ENCODE data around the gene OR52H1.

The OR52H1 gene

GRCh38 chr11:5531053-5531831 is 17.1 kb downstream of the OR52H1 start:
- DNase-seq, result no peak

GRCh38 chr11:5528495-5528894 is 19.8 kb downstream of the OR52H1 start:
- DNase-seq, result no peak

DNA sequence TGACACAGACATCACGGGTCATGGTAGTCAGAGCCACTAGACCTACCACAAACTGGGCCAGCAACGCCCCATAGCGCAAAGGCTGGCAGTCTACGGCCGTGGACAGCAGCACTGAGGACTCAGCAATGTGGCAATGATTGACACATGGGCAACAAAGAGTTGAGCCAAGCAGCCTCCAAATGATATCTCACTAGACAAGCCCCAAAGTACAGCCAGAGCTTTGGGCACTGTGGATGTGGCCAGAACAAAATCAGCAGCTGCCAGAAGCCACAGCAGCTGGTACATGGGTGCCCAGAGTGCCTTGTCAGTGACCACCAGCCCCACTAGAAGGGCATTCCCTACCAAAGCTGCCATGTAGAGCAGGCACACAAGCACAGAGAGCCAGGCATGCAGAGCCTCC is 20.6 kb downstream of the OR52H1 start:
- DNase-seq, result no peak

DNA sequence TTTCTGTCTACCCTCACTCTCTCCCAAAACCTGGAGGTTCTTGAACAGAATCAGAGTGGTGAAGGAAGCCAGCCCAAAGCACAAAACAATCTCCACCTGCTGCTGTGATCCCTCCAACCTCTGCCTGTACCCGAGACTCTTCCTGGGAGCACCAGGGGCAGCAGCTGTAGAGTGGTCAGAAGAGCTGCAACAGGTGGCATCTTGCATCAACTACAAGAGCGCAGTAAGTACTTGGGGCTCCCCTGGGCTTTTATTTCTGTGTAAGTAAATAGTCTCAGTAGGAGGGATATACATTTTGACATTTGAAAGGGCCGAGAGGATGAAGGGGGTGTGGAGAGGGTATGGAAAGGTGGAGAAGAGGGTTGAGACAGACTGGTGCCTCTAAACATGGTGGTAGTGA is 23.6 kb downstream of the OR52H1 start:
- no peak for DNase-seq

DNA sequence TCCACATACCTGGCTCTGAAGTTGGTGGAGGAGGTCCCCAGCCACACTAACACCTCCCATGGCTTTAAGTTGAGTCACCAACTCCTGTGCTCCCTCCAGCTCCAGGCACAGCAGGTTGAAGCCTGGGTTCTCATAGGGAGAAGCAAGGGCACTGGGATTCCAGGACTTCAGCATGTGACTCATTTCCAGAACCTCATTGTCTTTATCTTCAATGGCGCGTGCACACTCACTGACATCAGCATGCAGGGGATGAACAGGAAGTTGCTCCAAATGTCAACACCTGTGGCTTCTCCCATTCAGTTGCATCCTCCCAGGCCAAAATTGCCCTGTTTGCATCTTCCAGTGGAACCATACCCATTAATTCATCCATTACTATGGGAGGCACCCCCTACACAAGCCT is 26.0 kb downstream of the OR52H1 start:
- DNase-seq, result no peak

GRCh38 chr11:5521540-5521939 is 26.8 kb downstream of the OR52H1 start:
- no peak for DNase-seq

DNA sequence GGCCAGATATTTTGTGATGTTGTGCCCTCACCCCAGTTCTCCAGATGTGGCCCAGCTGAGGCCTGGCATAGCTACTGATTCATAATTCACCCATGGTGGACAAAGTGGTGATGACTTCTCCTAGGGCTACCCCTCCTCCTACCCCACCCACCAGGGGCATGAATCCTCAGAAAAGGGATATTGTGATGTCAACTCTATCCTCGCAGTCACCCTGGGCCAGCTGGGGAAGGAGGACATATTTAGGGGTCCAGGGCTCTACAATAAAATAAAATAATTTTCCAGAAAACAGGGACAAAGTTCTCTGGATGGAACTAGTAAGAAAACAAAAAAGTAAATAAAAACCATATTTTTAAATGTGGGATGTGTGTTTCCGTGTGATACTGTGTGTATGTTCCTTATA is 31.7 kb downstream of the OR52H1 start, which contains the start of gene UBQLNL:
Gene UBQLNL (minus strand): TSS at position 101 of the 400 bp plus-strand sequence. CDS start 258 bp downstream, outside the sequence.
- no peak for DNase-seq

DNA sequence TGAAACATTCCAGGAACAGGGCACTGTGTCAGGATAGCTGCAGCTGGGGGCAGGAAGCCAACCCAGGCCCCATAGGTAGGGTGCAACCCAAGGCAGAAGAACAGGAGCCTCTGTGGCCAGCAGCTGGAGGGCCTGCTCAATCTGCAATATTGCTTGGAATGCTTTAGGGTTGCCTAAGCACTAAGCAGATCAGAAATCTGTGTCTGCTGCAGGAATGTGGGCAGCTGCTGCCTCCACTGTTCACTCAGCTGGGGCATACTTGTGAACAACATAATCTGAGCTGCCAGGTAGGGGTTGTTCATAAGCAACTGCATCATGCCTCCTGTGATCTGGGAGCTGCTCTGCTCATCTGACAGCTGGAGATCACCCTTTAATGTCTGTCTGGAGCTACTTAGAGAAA is 33.5 kb downstream of the OR52H1 start:
- no peak for DNase-seq

GRCh38 chr11:5509803-5510202 is 38.5 kb downstream of the OR52H1 start, which contains the start of gene UBQLN3:
Gene UBQLN3 (minus strand): TSS chr11:5509957. CDS start chr11:5509558, 399 bp downstream.
- no peak for DNase-seq

GRCh38 chr11:5508605-5509004 is 39.7 kb downstream of the OR52H1 start:
- DNase-seq, result no peak

DNA sequence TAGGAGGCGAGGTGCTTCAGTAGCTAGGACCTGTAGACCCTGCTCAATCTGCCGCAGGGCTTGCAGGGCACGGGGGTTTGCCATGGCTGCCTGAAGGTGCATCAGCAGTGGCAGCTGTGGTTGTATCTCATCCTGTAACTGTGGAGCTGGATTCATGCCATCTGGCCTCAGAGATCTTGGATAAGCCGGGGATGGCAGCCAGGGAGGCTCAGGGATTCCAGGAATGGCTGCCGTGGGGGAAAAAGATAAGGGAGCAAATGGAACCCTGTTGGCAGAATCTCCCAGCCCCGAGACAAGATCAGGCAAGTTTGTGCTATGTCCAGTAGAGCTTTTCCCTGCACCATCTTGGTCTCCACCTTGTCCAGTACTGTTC is 40.4 kb downstream of the OR52H1 start:
- DNase-seq, result no peak

GRCh38 chr11:5507177-5507932 is 41.0 kb downstream of the OR52H1 start:
- no peak for DNase-seq

DNA sequence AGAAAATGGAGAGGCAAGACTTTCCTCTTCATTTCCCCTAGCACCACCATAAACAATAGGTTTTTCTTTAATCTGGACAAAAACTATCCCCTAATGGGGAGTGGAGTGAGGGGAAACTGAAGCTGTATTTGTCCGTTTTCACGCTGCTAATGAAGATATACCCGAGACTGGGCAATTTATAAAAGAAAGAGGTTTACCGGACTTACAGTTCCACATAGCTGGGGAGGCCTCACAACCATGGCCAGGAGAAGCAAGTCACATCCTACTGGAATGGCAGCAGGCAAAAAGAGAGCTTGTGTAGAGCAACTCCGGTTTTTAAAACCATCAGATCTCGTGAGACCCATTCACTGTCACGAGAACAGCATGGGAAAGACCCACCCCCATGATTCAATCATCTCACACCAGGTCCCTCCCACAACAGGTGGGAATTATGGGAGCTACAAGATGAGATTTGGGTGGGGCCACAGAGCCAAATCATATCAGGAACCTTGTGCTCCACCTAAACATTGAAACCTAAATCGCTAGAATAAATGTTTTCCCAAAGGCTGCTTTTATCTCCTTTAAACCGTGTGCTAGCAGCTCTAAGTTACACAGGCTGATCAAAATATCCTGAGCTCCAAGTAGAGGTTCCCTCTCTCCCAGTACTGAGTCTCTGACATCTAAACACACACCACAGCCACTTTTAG is 42.8 kb downstream of the OR52H1 start:
- DNase-seq, result no peak

GRCh38 chr11:5504403-5504921 is 43.9 kb downstream of the OR52H1 start:
- DNase-seq, result no peak

DNA sequence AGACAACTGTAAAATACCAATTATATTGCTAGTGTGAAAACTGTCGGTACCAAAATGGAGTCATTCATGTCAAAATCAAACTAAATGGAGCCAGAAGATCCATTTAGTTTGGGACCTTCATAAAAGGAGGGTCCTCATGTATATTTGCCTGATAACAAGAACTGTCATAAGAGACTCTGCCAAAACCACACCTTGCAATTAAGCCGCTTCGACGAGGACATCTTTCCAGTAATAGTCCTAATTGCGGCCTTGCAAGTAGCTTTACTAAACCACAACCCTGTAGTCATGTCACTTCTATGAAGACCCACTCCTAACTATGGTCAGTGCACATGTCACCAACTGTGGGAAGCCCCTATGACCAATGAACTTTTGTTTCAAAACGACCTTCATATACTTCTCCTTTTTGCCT is 47.9 kb downstream of the OR52H1 start:
- no peak for DNase-seq

DNA sequence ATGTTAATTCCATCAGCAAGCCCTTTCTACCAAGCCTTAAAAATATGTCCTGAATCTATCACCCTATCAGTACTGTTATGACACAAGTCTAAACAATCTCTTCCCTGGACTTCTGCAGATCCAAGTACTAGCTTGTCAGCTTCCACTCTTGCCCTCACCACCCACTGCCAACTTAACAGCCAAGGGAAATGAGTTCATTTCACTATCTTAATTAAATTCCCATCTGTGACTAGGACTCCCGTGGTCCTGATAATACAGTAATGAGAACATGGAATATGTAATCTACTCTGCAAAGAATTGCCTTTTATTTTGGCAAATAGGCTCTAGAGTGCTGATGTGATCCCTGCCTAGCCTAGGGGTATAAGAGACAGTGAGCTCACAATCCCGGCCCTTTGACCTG is 48.7 kb downstream of the OR52H1 start:
- no peak for DNase-seq
